PC-3 (cell line): ENCODE measurements around the gene CDHR5. TPM values are rescaled to one million over a fixed set of nuclear protein-coding genes. Genes with fewer than 3 reads are reported as not detected.

Experiments
- ATAC-seq: fragments of 200-7000 bp; cut with Tn5 transposase; 2 replicates; pipeline ENCODE4 v1.9.1; 2020; ENCODE audit warnings: mild to moderate bottlenecking, moderate library complexity
- BruUV-seq: library from RNA; stranded (reverse); fragments of 400-500 nt; replicated peaks from 2 replicates; lab custom pipeline; 2021; lab: Mats Ljungman, UMichigan
- CTCF ChIA-PET: fragments of 300-600 bp; sonication (Branson Sonifier 250); formaldehyde crosslinking; loops from one replicate; lab custom pipeline; 2022; ENCODE audit warnings: antibody characterized with exemption; lab: Charles Lee
- POLR2A ChIA-PET: fragments of 300-600 bp; sonication (Branson Sonifier 250); formaldehyde crosslinking; loops from one replicate; lab custom pipeline; 2022; ENCODE audit warnings: antibody characterized with exemption; ENCODE audit not compliant: unreplicated experiment; lab: Charles Lee
- DNase-seq: peaks from one replicate; pipeline ENCODE4 v3.0.0-alpha.2; 2015
- H2AFZ ChIP-seq: fragments of 300-600 bp; sonication (generic); 2 replicates; pipeline ENCODE4 v1.6.0; 2016; ENCODE audit warnings: antibody characterized with exemption, low read length
- H3F3A ChIP-seq: fragments of 300-600 bp; sonication (generic); one replicate; pipeline ENCODE4 v1.6.0; 2017; ENCODE audit warnings: antibody characterized with exemption, low read length, control low read depth, mild to moderate bottlenecking; ENCODE audit not compliant: unreplicated experiment
- H3K27ac ChIP-seq: fragments of 300-600 bp; sonication (generic); 2 replicates; pipeline ENCODE4 v1.5.1; 2016; ENCODE audit warnings: mild to moderate bottlenecking, low read length
- H3K27me3 ChIP-seq: fragments of 300-600 bp; sonication (generic); 2 replicates; pipeline ENCODE4 v1.6.1; 2016; ENCODE audit warnings: low read length, mixed read lengths
- H3K36me3 ChIP-seq: fragments of 300-600 bp; sonication (generic); 2 replicates; pipeline ENCODE4 v1.6.1; 2016; ENCODE audit warnings: low read depth, mixed run types, low read length, mixed read lengths
- H3K4me1 ChIP-seq: fragments of 300-600 bp; sonication (generic); 2 replicates; pipeline ENCODE4 v1.5.1; 2016; ENCODE audit warnings: low read length; ENCODE audit not compliant: insufficient read depth
- H3K4me2 ChIP-seq: fragments of 300-600 bp; sonication (generic); 2 replicates; pipeline ENCODE4 v1.6.0; 2016; ENCODE audit warnings: low read length
- H3K4me3 ChIP-seq: fragments of 300-600 bp; sonication (generic); 2 replicates; pipeline ENCODE4 v1.5.1; 2016; ENCODE audit warnings: mild to moderate bottlenecking, low read length, mixed read lengths
- H3K79me2 ChIP-seq: fragments of 300-600 bp; sonication (generic); 2 replicates; pipeline ENCODE4 v1.6.1; 2017; ENCODE audit warnings: low read length, mixed read lengths
- H3K9ac ChIP-seq: fragments of 300-600 bp; sonication (generic); 2 replicates; pipeline ENCODE4 v1.6.0; 2016; ENCODE audit warnings: mild to moderate bottlenecking, low read length
- H3K9me2 ChIP-seq: fragments of 300-600 bp; sonication (generic); replicated peaks from 2 replicates; pipeline ENCODE4 v1.6.1; 2016; ENCODE audit warnings: mixed run types, low read length, mixed read lengths
- H3K9me3 ChIP-seq: fragments of 300-600 bp; sonication (generic); 2 replicates; pipeline ENCODE4 v1.6.1; 2016; ENCODE audit warnings: low read length, mixed read lengths
- H4K20me1 ChIP-seq: fragments of 300-600 bp; sonication (generic); 2 replicates; pipeline ENCODE4 v1.6.1; 2016; ENCODE audit warnings: low read length, mixed read lengths
- EZH2 ChIP-seq: fragments of 300-600 bp; sonication (generic); IDR thresholded peaks from one replicate; pipeline ENCODE4 v1.6.1; 2017; ENCODE audit warnings: antibody characterized with exemption, mild to moderate bottlenecking, low read length; ENCODE audit not compliant: unreplicated experiment
- EZH2phosphoT487 ChIP-seq: fragments of 300-600 bp; sonication (generic); IDR thresholded peaks from 2 replicates; pipeline ENCODE4 v1.6.1; 2018; ENCODE audit warnings: mild to moderate bottlenecking, antibody characterized with exemption, low read length, borderline replicate concordance
- intact Hi-C: fragments of 100-400 bp; cut with micrococcal nuclease; formaldehyde crosslinking; loops from 2 replicates; pipeline ENCODE4 v1.9.0; 2023
- total RNA-seq: library from RNA; depleted of rRNA; stranded (reverse); fragments of >200 nt; gene quantifications from 2 replicates; pipeline ENCODE4 v1.2.3, GENCODE V29; 2014
- TF ChIP-seq, protein P1 (sequence below): fragments of 300-600 bp; sonication (generic); conservative IDR thresholded peaks from 2 replicates; pipeline ENCODE4 v1.5.1; 2017; ENCODE audit warnings: antibody characterized with exemption, low read depth, mild to moderate bottlenecking, low read length

CDHR5 gene
- total RNA-seq, 1 experiment from 2014 or later: not detected

- TF ChIP-seq EZH2 (no peak), EZH2phosphoT487 (no peak)
- TF ChIP-seq, protein P1, sequence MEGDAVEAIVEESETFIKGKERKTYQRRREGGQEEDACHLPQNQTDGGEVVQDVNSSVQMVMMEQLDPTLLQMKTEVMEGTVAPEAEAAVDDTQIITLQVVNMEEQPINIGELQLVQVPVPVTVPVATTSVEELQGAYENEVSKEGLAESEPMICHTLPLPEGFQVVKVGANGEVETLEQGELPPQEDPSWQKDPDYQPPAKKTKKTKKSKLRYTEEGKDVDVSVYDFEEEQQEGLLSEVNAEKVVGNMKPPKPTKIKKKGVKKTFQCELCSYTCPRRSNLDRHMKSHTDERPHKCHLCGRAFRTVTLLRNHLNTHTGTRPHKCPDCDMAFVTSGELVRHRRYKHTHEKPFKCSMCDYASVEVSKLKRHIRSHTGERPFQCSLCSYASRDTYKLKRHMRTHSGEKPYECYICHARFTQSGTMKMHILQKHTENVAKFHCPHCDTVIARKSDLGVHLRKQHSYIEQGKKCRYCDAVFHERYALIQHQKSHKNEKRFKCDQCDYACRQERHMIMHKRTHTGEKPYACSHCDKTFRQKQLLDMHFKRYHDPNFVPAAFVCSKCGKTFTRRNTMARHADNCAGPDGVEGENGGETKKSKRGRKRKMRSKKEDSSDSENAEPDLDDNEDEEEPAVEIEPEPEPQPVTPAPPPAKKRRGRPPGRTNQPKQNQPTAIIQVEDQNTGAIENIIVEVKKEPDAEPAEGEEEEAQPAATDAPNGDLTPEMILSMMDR: no peak
- Histone ChIP-seq H3K27me3 (no peaks in the 10 kb centered on the region), H3K9ac (no peak overlapping the region), H4K20me1 (peaks cover 18% of the 10 kb centered on the region), H3K9me3 (no peaks in the 10 kb centered on the region), H3F3A (peaks cover 7% of the 10 kb centered on the region), H2AFZ (no peak overlapping the region), H3K79me2 (peaks cover 8% of the 10 kb centered on the region; the same call in 1 of the 2 replicates), H3K36me3 (peaks cover 43% of the 10 kb centered on the region), H3K4me3 (no peak overlapping the region), H3K9me2 (no peaks in the 10 kb centered on the region), H3K27ac (no peak overlapping the region), H3K4me1 (peaks cover 22% of the 10 kb centered on the region), H3K4me2 (no peak overlapping the region)
- ATAC-seq (no peak), DNase-seq (no peak)
- POLR2A ChIA-PET: no interaction called here
- CTCF ChIA-PET: no interaction called here
- intact Hi-C loops: loop anchor here (10.0 kb wide), 1 partner anchor 45 kb away; the partner anchor contains the start of genes LMNTD2 and RASSF7
- BruUV-seq: no TSS peak
Observed at GRCh38 chr11:610146-610801, 14.5 kb downstream of the CDHR5 start.

DNA sequence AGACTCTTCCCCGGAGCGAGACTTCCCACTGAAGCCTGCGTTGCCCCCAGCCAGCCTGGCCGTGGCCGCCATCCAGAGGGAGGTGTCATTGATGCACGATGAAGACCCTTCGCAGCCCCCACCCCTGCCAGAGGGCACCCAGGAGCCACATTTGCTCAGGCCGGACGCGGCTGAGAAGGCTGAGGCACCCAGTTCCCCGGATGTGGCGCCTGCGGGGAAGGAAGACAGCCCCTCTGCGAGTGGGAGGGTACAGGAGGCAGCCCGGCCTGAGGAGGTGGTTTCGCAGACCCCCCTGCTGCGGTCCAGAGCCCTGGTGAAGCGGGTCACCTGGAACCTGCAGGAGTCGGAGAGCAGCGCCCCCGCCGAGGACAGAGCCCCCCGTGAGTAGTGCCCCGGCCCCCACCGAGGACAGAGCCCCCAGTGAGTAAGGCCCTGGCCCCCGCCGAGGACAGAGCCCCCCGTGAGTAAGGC is 15.4 kb downstream of the CDHR5 start:
- ATAC-seq (no peak), DNase-seq (no peak)
- H3K9me3 ChIP-seq: no peaks in the 10 kb centered on the region
- H3K4me3 ChIP-seq: no peak overlapping the region
- TF ChIP-seq, protein P1: no peak
- no peak for TF ChIP-seq EZH2
- no peak for TF ChIP-seq EZH2phosphoT487
- H3K4me2 ChIP-seq: no peak overlapping the region
- no peak overlapping the region for H3K9ac ChIP-seq
- POLR2A ChIA-PET: no interaction called here
- peaks cover 18% of the 10 kb centered on the region for H4K20me1 ChIP-seq
- H3K27me3 ChIP-seq: no peaks in the 10 kb centered on the region
- no peaks in the 10 kb centered on the region for H3K79me2 ChIP-seq
- H3K9me2 ChIP-seq: no peaks in the 10 kb centered on the region
- H3K4me1 ChIP-seq: peaks cover 13% of the 10 kb centered on the region
- peaks cover 7% of the 10 kb centered on the region for H3F3A ChIP-seq
- BruUV-seq: no TSS peak
- no peak overlapping the region for H2AFZ ChIP-seq
- CTCF ChIA-PET: no interaction called here
- H3K27ac ChIP-seq: no peak overlapping the region
- intact Hi-C loops: no loop called here
- H3K36me3 ChIP-seq: peaks cover 49% of the 10 kb centered on the region

GRCh38 chr11:608791-609251 is 15.9 kb downstream of the CDHR5 start:
- DNase-seq (no peak), ATAC-seq (no peak)
- peaks cover 8% of the 10 kb centered on the region for H3K4me1 ChIP-seq
- TF ChIP-seq EZH2phosphoT487 (no peak), EZH2 (no peak)
- TF ChIP-seq, protein P1: no peak
- CTCF ChIA-PET: no interaction called here
- H2AFZ ChIP-seq: no peak overlapping the region
- no peak overlapping the region for H3K4me3 ChIP-seq
- H3K36me3 ChIP-seq: peaks cover 49% of the 10 kb centered on the region
- intact Hi-C loops: no loop called here
- no peak overlapping the region for H3K27ac ChIP-seq
- H3K9me3 ChIP-seq: no peaks in the 10 kb centered on the region
- H3F3A ChIP-seq: peaks cover 7% of the 10 kb centered on the region
- POLR2A ChIA-PET: no interaction called here
- no peak overlapping the region for H3K9ac ChIP-seq
- H3K9me2 ChIP-seq: no peaks in the 10 kb centered on the region
- BruUV-seq: no TSS peak
- no peaks in the 10 kb centered on the region for H3K27me3 ChIP-seq
- H3K4me2 ChIP-seq: no peak overlapping the region
- H3K79me2 ChIP-seq: no peaks in the 10 kb centered on the region
- H4K20me1 ChIP-seq: peaks cover 15% of the 10 kb centered on the region
